H1 (cell line): Measurements from ENCODE around the gene GRP. TPM values are rescaled to one million over a fixed set of nuclear protein-coding genes. Genes with fewer than 3 reads are reported as not detected.

Experiments
- CHD7 ChIP-seq: fragments of 300-600 bp; sonication (generic); IDR thresholded peaks from 2 replicates; pipeline ENCODE4 v1.7.1; 2012; ENCODE audit warnings: low read length, moderate library complexity, mild to moderate bottlenecking, inconsistent platforms; ENCODE audit not compliant: insufficient replicate concordance
- TAF7 ChIP-seq: optimal IDR thresholded peaks from 2 replicates; pipeline ENCODE3; 2011; ENCODE audit warnings: low read depth, mild to moderate bottlenecking, inconsistent platforms, low read length, moderate library complexity, borderline replicate concordance
- polyA plus RNA-seq, 7 experiments: library from polyadenylated mRNA; depleted of rRNA in 3 of 7; stranded (reverse) in 5 of 7; unstranded in 2 of 7; fragments of >200 nt in 5 of 7; fragments of 200-250 nt in 2 of 7; gene quantifications; 1 replicate in 5 of 7; 2 replicates in 1 of 7; 4 replicates in 1 of 7; pipeline versions ENCODE4 v1.2.1 to v1.2.3, GENCODE V29; 2011 to 2013; ENCODE audit warnings: missing spikeins in 2 of 7, mixed read lengths in 2 of 7
- total RNA-seq: library from RNA; stranded (reverse); fragmentation: NEBNext Ultra II Directional; extraction: Animal tissue kit (Norgen Biotek cat#: 25700); gene quantifications from 2 replicates; pipeline ENCODE4 v1.2.1, GENCODE V29; 2021

The GRP gene
- total and polyA plus RNA-seq, 2 of the 8 experiments (the other 6 are each of a cell fraction or from before 2014, with no cell fraction given), result not detected

GRCh38 chr18:59231877-59232276, 11.9 kb downstream of the GRP start (continued):
- no peak for TF ChIP-seq CHD7
- no peak for TF ChIP-seq TAF7
